ENCODE measurements around the gene PLEKHG3.

Gene PLEKHG3

DNA sequence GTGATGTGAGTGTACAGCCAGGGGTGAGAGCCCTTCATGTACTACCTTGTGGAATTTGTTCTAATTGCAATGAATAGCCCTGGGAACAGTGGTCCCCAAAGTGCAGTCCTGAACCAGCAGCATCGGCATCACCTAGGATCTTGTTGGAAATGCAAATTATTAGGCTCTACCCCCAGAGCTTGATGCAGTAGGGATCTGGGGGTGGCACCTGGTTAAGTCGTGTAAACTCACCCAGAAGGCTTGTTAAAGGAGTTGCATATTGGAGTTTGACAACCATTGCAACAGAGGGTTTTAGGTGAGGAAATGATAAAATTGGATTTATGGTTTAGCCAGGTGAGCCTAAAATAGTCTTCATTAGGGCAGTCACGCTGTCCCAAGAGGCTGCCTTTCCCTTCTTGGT, 73.2 kb downstream of the PLEKHG3 start:
- no peak for DNase-seq (ENCODE audit: low spot score in 2 of 2)
- Histone ChIP-seq H3K27me3 (ENCODE audit: low read depth) (no peaks in the 10 kb centered on the region), H3K4me1 (no peaks in the 10 kb centered on the region), H3K36me3 (replicated peaks) (no peaks in the 10 kb centered on the region), H3K9me3 (0 out of 2 replicates have a peak, but pooled peaks cover 3% of the 10 kb centered on the region), H3K4me3 (no peak overlapping the region)
- in situ Hi-C loops (cut with MboI; ENCODE audit: low sequenced_read_pairs) = no loop called here

GRCh38 chr14:64778104-64778754, 74.0 kb downstream of the PLEKHG3 start:
- no peaks in the 10 kb centered on the region for H3K4me1 ChIP-seq
- H3K36me3 ChIP-seq (replicated peaks) = no peaks in the 10 kb centered on the region
- no peaks in the 10 kb centered on the region for H3K27me3 ChIP-seq (ENCODE audit: low read depth)
- no peak overlapping the region for H3K4me3 ChIP-seq
- no peak for DNase-seq (ENCODE audit: low spot score in 2 of 2)
- 0 out of 2 replicates have a peak, but pooled peaks cover 3% of the 10 kb centered on the region for H3K9me3 ChIP-seq
- in situ Hi-C loops (cut with MboI; ENCODE audit: low sequenced_read_pairs) = no loop called here

GRCh38 chr14:64779472-64779871, 75.2 kb downstream of the PLEKHG3 start:
- Histone ChIP-seq H3K27me3 (ENCODE audit: low read depth) (no peaks in the 10 kb centered on the region), H3K4me3 (no peak overlapping the region), H3K36me3 (replicated peaks) (no peaks in the 10 kb centered on the region), H3K4me1 (no peaks in the 10 kb centered on the region), H3K9me3 (no peaks in the 10 kb centered on the region)
- DNase-seq (ENCODE audit: low spot score in 2 of 2) = no peak
- in situ Hi-C loops (cut with MboI; ENCODE audit: low sequenced_read_pairs) = no loop called here

DNA sequence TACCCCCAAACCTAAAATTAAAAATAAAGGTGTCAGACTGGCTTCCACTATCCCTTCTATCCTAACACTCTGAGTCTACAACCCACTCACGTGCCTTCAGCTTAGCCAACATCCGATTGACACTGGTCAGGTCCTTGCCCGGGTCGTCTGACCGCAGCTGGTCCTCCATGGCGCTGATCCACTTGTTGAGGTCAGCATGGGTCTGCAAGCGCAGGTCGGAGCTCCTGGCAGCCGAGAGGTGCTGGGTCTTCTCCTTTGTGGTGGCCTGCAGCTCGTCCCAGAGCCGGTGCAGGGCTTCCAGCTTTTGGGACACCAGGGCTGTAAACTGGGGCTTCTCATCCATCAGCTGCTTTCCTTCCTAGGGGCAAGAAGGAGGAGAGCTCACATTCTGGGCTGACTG, 78.0 kb downstream of the PLEKHG3 start:
- no peak for DNase-seq (ENCODE audit: low spot score in 2 of 2)
- Histone ChIP-seq H3K4me1 (no peaks in the 10 kb centered on the region), H3K27me3 (ENCODE audit: low read depth) (no peaks in the 10 kb centered on the region), H3K9me3 (no peaks in the 10 kb centered on the region), H3K36me3 (replicated peaks) (no peaks in the 10 kb centered on the region), H3K4me3 (no peak overlapping the region)
- in situ Hi-C loops (cut with MboI; ENCODE audit: low sequenced_read_pairs) = no loop called here

DNA sequence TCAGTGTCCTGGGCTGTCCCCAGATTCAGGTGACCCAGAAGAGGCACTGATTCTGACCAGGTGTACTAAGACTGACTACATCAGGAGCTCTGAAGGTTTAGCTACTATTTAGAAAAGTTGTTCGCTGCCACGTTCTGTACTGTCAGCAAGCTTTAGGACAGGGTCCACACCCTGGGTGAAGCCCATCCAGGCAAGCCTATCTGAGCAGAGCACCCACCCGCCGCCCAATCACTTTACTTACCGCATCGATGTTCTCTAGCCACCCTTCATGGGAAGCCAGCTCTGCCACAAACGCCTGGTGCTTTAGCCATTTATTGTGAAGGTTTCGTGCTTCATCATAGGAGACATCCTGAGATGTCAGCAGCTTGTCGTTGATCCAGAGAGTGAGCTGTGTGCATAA, 79.8 kb downstream of the PLEKHG3 start:
- H3K36me3 ChIP-seq (replicated peaks) = no peaks in the 10 kb centered on the region
- no peak for DNase-seq (ENCODE audit: low spot score in 2 of 2)
- in situ Hi-C loops (cut with MboI; ENCODE audit: low sequenced_read_pairs) = no loop called here
- H3K27me3 ChIP-seq (ENCODE audit: low read depth) = no peaks in the 10 kb centered on the region
- no peak overlapping the region for H3K4me3 ChIP-seq
- no peaks in the 10 kb centered on the region for H3K4me1 ChIP-seq
- no peaks in the 10 kb centered on the region for H3K9me3 ChIP-seq

- no peak overlapping the region for H3K4me3 ChIP-seq
- in situ Hi-C loops (cut with MboI; ENCODE audit: low sequenced_read_pairs) = no loop called here
- H3K27me3 ChIP-seq (ENCODE audit: low read depth) = no peaks in the 10 kb centered on the region
- H3K9me3 ChIP-seq = no peaks in the 10 kb centered on the region
- no peaks in the 10 kb centered on the region for H3K4me1 ChIP-seq
- H3K36me3 ChIP-seq (replicated peaks) = no peaks in the 10 kb centered on the region
- DNase-seq (ENCODE audit: low spot score in 2 of 2) = no peak
These were observed 82.3 kb downstream of the PLEKHG3 start for GRCh38 chr14:64786296-64787149.

DNA sequence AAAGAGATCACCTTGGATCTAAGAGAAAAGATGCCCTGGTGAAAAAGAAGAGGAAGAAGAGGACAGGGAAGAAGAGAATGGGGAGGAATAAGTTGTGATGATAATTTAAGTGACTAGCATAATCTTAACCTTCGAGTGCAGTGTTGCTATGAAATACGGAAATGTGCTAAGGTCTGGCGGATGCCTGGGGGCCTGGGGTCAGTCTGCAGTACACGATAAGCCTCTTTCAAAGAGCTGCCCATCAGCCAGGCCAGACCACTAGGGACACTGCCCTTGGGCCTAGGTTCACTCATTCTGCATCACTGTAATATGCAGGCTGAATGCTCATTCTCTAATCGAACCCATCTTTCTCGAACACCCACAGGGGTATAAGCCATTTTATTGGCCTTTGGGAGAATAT, 83.4 kb downstream of the PLEKHG3 start:
- in situ Hi-C loops (cut with MboI; ENCODE audit: low sequenced_read_pairs) = no loop called here
- no peak overlapping the region for H3K4me3 ChIP-seq
- H3K36me3 ChIP-seq (replicated peaks) = no peaks in the 10 kb centered on the region
- no peak for DNase-seq (ENCODE audit: low spot score in 2 of 2)
- no peaks in the 10 kb centered on the region for H3K4me1 ChIP-seq
- no peaks in the 10 kb centered on the region for H3K27me3 ChIP-seq (ENCODE audit: low read depth)
- H3K9me3 ChIP-seq = no peaks in the 10 kb centered on the region

GRCh38 chr14:64788706-64789105, 84.5 kb downstream of the PLEKHG3 start:
- DNase-seq (ENCODE audit: low spot score in 2 of 2) = no peak
- H3K4me3 ChIP-seq = no peak overlapping the region
- in situ Hi-C loops (cut with MboI; ENCODE audit: low sequenced_read_pairs) = no loop called here
- H3K27me3 ChIP-seq (ENCODE audit: low read depth) = no peaks in the 10 kb centered on the region
- no peaks in the 10 kb centered on the region for H3K9me3 ChIP-seq
- no peaks in the 10 kb centered on the region for H3K4me1 ChIP-seq
- no peaks in the 10 kb centered on the region for H3K36me3 ChIP-seq (replicated peaks)

DNA sequence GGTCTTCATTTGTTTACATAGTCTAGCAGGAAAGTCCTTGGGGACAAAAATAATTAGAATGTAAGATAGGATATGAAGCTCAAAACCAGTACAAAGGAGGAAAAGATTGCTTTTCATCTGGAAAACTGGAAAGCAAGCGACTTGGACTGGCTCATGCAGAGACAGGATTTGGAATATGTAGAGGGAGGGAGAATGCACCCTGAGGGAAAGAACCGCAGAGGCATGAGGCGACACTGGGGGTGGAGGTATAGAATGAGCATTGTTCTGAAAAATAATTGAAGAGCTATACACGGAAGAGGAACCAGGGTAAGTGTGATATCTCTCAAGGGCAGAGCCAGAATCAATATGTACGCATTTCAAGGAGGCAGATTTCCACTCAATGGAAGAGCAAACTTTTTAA, 85.5 kb downstream of the PLEKHG3 start:
- Histone ChIP-seq H3K36me3 (replicated peaks) (no peaks in the 10 kb centered on the region), H3K27me3 (ENCODE audit: low read depth) (no peaks in the 10 kb centered on the region), H3K4me1 (no peaks in the 10 kb centered on the region), H3K4me3 (no peak overlapping the region), H3K9me3 (no peaks in the 10 kb centered on the region)
- no peak for DNase-seq (ENCODE audit: low spot score in 2 of 2)
- in situ Hi-C loops (cut with MboI; ENCODE audit: low sequenced_read_pairs) = no loop called here

- H3K4me3 ChIP-seq = no peak overlapping the region
- no peaks in the 10 kb centered on the region for H3K9me3 ChIP-seq
- no peaks in the 10 kb centered on the region for H3K36me3 ChIP-seq (replicated peaks)
- in situ Hi-C loops (cut with MboI; ENCODE audit: low sequenced_read_pairs) = no loop called here
- H3K27me3 ChIP-seq (ENCODE audit: low read depth) = no peaks in the 10 kb centered on the region
- DNase-seq (ENCODE audit: low spot score in 2 of 2) = no peak
- no peaks in the 10 kb centered on the region for H3K4me1 ChIP-seq
These were observed 86.3 kb downstream of the PLEKHG3 start for GRCh38 chr14:64790478-64790877.

DNA sequence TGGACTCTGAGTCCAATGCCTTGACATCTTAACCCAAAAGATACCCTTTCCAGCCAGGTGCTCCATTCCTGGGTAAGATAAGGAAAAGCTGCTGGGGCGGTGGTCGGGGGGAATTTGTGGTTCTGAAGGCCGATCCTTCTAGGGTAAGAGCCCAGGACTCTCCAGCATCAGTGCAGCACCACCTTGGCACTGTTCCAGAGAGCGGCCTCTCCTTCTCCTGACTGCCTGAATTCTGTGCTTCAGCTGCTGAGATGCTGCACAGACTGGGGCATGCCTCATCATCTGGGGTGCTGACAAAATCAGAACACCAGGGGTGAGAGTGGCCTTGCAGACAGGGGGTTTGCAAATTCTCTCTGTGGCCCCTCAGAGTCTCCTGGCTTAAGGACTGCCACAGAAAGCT, 88.0 kb downstream of the PLEKHG3 start:
- no peaks in the 10 kb centered on the region for H3K9me3 ChIP-seq
- in situ Hi-C loops (cut with MboI; ENCODE audit: low sequenced_read_pairs) = no loop called here

GRCh38 chr14:64792871-64793560, 88.8 kb downstream of the PLEKHG3 start:
- Histone ChIP-seq H3K4me1 (no peaks in the 10 kb centered on the region), H3K9me3 (no peaks in the 10 kb centered on the region), H3K4me3 (no peak overlapping the region), H3K27me3 (ENCODE audit: low read depth) (no peaks in the 10 kb centered on the region), H3K36me3 (replicated peaks) (no peaks in the 10 kb centered on the region)
- in situ Hi-C loops (cut with MboI; ENCODE audit: low sequenced_read_pairs) = no loop called here
- no peak for DNase-seq (ENCODE audit: low spot score in 2 of 2)

More for the DNA sequence above, 88.0 kb downstream of the PLEKHG3 start:
- Histone ChIP-seq H3K4me3 (no peak overlapping the region), H3K36me3 (replicated peaks) (no peaks in the 10 kb centered on the region), H3K27me3 (ENCODE audit: low read depth) (no peaks in the 10 kb centered on the region), H3K4me1 (no peaks in the 10 kb centered on the region)
- no peak for DNase-seq (ENCODE audit: low spot score in 2 of 2)

GRCh38 chr14:64795211-64795610, 91.0 kb downstream of the PLEKHG3 start:
- H3K4me3 ChIP-seq = no peak overlapping the region
- H3K9me3 ChIP-seq = no peaks in the 10 kb centered on the region
- no peaks in the 10 kb centered on the region for H3K36me3 ChIP-seq (replicated peaks)
- H3K27me3 ChIP-seq (ENCODE audit: low read depth) = no peaks in the 10 kb centered on the region
- H3K4me1 ChIP-seq = no peaks in the 10 kb centered on the region
- DNase-seq (ENCODE audit: low spot score in 2 of 2) = no peak
- in situ Hi-C loops (cut with MboI; ENCODE audit: low sequenced_read_pairs) = no loop called here

- DNase-seq (ENCODE audit: low spot score in 2 of 2) = no peak
- Histone ChIP-seq H3K4me1 (no peaks in the 10 kb centered on the region), H3K27me3 (ENCODE audit: low read depth) (no peaks in the 10 kb centered on the region), H3K36me3 (replicated peaks) (no peaks in the 10 kb centered on the region), H3K4me3 (no peak overlapping the region), H3K9me3 (no peaks in the 10 kb centered on the region)
- in situ Hi-C loops (cut with MboI; ENCODE audit: low sequenced_read_pairs) = no loop called here
These were observed 91.7 kb downstream of the PLEKHG3 start for GRCh38 chr14:64795921-64796320.
